ENCODE data around the gene HOXA3. TPM values are rescaled to one million over a fixed set of nuclear protein-coding genes. Genes with fewer than 3 reads are reported as not detected.

Gene HOXA3
- total RNA-seq, 1 experiment from 2014 or later: 30.2 TPM

DNA sequence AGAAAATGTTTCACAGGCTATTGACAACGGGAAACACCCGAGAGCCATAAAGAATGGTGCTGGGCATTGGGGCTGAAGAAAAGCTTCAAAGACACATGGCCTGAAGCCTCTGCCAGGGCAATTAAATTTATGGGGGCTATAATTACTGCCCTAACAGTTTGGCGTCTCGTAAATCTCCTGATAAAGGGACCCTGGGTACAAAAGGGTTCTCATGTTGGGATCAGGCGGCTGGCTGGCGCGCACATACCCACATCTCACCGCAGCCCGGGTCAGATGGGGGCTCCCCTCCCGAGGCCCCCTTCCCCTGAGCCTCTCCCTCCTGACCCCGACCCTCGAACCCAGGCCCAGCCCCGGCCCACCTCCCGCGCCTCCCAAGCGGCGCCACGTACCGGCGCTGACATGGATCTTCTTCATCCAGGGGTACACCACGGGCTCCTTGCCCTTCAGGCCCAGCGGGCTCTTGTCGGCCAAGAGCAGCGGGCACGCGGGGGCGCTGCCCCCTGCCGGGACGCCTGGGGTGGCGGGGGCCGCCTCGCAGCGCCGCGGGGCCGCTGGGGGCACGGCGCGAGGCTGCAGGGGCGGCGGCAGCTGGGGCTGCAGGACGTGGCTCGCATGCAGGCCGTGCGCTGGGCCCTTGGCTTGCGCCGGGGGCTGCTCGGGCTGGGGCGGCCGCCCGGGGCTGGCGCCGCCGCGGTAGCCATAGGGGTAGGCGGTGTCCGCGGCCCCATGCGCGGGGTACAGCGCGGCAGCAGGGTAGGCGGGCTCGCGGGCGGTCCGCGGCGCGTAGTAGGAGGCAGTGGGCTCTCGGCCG is 22.4 kb downstream of the HOXA3 start:
- intact Hi-C loops (cut with micrococcal nuclease; ENCODE audit: unreplicated experiment) (no loop called here), in situ Hi-C loops (cut with HindIII; ENCODE audit: low pct_unique_long_range_greater_than_20kb, low sequenced_read_pairs) (no loop called here)
- Histone ChIP-seq H3K27ac (ENCODE audit: low read length) (no peak overlapping the region; the same call in 1 of the 2 replicates), H3K36me3 (ENCODE audit: control insufficient read depth, insufficient read depth, low read length) (no peaks in the 10 kb centered on the region), H3K4me3 (ENCODE audit: low read depth in 2 of 2, low read length in 2 of 2) (no peak overlapping the region), H3K4me1 (ENCODE audit: control insufficient read depth, insufficient read depth, low read length) (peaks cover 74% of the 10 kb centered on the region), H3K27me3 (ENCODE audit: control insufficient read depth, insufficient read depth, low read length) (no peaks in the 10 kb centered on the region), H3K9me3 (ENCODE audit: control insufficient read depth, insufficient read depth, low read depth, low read length) (no peaks in the 10 kb centered on the region)
- no peak for ATAC-seq
- POLR2A ChIA-PET: no interaction called here
- no peak for TF ChIP-seq TCF7L2 (IDR thresholded peaks at IDR 0.05; ENCODE audit: low read depth, low read length)
- TF ChIP-seq, protein P1, sequence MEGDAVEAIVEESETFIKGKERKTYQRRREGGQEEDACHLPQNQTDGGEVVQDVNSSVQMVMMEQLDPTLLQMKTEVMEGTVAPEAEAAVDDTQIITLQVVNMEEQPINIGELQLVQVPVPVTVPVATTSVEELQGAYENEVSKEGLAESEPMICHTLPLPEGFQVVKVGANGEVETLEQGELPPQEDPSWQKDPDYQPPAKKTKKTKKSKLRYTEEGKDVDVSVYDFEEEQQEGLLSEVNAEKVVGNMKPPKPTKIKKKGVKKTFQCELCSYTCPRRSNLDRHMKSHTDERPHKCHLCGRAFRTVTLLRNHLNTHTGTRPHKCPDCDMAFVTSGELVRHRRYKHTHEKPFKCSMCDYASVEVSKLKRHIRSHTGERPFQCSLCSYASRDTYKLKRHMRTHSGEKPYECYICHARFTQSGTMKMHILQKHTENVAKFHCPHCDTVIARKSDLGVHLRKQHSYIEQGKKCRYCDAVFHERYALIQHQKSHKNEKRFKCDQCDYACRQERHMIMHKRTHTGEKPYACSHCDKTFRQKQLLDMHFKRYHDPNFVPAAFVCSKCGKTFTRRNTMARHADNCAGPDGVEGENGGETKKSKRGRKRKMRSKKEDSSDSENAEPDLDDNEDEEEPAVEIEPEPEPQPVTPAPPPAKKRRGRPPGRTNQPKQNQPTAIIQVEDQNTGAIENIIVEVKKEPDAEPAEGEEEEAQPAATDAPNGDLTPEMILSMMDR (IDR thresholded peaks at IDR 0.05): no peak
- BruUV-seq (replicated peaks): no TSS peak
- CTCF ChIA-PET: no interaction called here
- DNase-seq (ENCODE audit: low read depth, low spot score): no peak

DNA sequence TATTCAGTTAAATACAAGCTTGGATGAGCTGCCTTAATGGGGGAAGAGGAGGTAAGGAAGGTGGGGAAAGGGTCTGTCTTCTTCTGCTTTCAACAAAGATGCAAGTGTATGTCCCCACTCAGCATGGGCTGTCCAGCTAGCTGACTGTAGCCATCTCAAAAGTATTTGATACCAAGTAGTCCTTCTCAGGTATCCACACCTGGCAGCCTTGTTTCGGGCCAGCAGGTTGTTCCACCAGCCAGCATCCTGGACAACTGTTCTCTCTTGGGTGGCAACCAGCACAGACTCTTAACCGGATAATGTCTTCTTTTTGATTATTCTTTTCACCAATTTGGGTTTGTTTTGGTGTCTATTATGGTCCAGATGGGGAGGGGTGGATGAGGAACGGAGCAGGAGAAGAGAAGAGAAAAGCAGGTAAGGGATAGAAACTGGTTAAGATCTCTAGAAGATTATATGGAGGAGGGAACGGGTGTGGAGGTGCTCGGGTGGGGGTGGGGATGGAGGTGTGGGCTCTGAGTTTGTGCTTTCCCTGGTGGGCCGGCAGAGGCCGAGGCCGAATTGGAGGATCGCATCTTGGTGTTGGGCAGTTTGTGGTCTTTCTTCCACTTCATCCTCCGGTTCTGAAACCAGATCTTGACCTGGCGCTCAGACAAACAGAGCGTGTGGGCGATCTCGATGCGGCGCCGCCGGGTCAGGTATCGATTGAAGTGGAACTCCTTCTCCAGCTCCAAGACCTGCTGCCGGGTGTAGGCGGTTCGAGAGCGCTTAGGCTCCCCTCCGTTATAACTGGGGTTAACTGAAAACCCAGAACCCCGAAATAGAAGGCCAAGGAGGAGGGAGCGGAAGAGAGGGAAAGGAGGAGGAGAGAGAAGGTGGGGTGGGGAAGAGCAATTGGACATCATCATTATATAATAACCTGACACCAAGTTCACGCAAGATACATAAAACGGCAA is 23.3 kb downstream of the HOXA3 start:
- intact Hi-C loops (cut with micrococcal nuclease; ENCODE audit: unreplicated experiment) (no loop called here), in situ Hi-C loops (cut with HindIII; ENCODE audit: low pct_unique_long_range_greater_than_20kb, low sequenced_read_pairs) (no loop called here)
- TF ChIP-seq SIN3A (IDR thresholded peaks at IDR 0.05; ENCODE audit: borderline replicate concordance, insufficient read depth, low read depth, low read length): no peak
- TF ChIP-seq, protein P2, sequence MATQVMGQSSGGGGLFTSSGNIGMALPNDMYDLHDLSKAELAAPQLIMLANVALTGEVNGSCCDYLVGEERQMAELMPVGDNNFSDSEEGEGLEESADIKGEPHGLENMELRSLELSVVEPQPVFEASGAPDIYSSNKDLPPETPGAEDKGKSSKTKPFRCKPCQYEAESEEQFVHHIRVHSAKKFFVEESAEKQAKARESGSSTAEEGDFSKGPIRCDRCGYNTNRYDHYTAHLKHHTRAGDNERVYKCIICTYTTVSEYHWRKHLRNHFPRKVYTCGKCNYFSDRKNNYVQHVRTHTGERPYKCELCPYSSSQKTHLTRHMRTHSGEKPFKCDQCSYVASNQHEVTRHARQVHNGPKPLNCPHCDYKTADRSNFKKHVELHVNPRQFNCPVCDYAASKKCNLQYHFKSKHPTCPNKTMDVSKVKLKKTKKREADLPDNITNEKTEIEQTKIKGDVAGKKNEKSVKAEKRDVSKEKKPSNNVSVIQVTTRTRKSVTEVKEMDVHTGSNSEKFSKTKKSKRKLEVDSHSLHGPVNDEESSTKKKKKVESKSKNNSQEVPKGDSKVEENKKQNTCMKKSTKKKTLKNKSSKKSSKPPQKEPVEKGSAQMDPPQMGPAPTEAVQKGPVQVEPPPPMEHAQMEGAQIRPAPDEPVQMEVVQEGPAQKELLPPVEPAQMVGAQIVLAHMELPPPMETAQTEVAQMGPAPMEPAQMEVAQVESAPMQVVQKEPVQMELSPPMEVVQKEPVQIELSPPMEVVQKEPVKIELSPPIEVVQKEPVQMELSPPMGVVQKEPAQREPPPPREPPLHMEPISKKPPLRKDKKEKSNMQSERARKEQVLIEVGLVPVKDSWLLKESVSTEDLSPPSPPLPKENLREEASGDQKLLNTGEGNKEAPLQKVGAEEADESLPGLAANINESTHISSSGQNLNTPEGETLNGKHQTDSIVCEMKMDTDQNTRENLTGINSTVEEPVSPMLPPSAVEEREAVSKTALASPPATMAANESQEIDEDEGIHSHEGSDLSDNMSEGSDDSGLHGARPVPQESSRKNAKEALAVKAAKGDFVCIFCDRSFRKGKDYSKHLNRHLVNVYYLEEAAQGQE (IDR thresholded peaks at IDR 0.05; ENCODE audit: insufficient read depth in 1 of 2, low read depth in 2 of 2, low read length in 1 of 2): no peak
- peak overlapping the region; percentile 99; the same call in 1 of the 2 replicates for H3K27ac ChIP-seq (ENCODE audit: low read length)
- no peaks in the 10 kb centered on the region for H3K36me3 ChIP-seq (ENCODE audit: control insufficient read depth, insufficient read depth, low read length)
- H3K4me1 ChIP-seq (ENCODE audit: control insufficient read depth, insufficient read depth, low read length): peaks cover 71% of the 10 kb centered on the region
- no TSS peak for BruUV-seq (replicated peaks)
- DNase-seq (ENCODE audit: low read depth, low spot score): no peak
- POLR2A ChIA-PET: no interaction called here
- H3K27me3 ChIP-seq (ENCODE audit: control insufficient read depth, insufficient read depth, low read length): no peaks in the 10 kb centered on the region
- H3K4me3 ChIP-seq (ENCODE audit: low read depth in 2 of 2, low read length in 2 of 2): no peak overlapping the region
- CTCF ChIA-PET: no interaction called here
- no peaks in the 10 kb centered on the region for H3K9me3 ChIP-seq (ENCODE audit: control insufficient read depth, insufficient read depth, low read depth, low read length)
- no peak for ATAC-seq
